ENCODE measurements around the gene CNN3. TPM values are rescaled to one million over a fixed set of nuclear protein-coding genes. Genes with fewer than 3 reads are reported as not detected.
A peak's percentile ranks its signal among the peaks of the same experiment; 100 is the strongest.
"Not testable (repeated sequence)": the region's sequence is repeated elsewhere in the genome, so short reads cannot be mapped to it uniquely, and the experiment has no call there.

The CNN3 gene
- total RNA-seq, 4 donors from 2014 or later = 11.9 to 21.8 (median 16.1) TPM

- H3K27ac ChIP-seq = peak overlapping the region in 1 of 4 donors; percentile 12
- in situ Hi-C loops (cut with MboI; ENCODE audit: low sequenced_read_pairs in 4 of 4) = no loop called here
- H3K4me1 ChIP-seq = no peaks in the 10 kb centered on the region
- H3K27me3 ChIP-seq = no peaks in the 10 kb centered on the region
- no peak for TF ChIP-seq POLR2A (IDR thresholded peaks at IDR 0.05)
- no peak for TF ChIP-seq CTCF (IDR thresholded peaks at IDR 0.05 in 4 of 5, conservative IDR thresholded peaks at IDR 0.05 in 1 of 5)
- H3K36me3 ChIP-seq = no peaks in the 10 kb centered on the region
- DNase-seq (no peak), ATAC-seq (no peak)
- intact Hi-C loops (cut with DNase I; ENCODE audit: low total_unique reads) = no loop called here
- no peak overlapping the region for H3K4me3 ChIP-seq
- H3K9me3 ChIP-seq = no peaks in the 10 kb centered on the region
Observed at GRCh38 chr1:94947437-94947836, 20.5 kb upstream of the CNN3 start.

GRCh38 chr1:94946886-94947285 lies 20.0 kb upstream of the CNN3 start:
- no peaks in the 10 kb centered on the region for H3K36me3 ChIP-seq
- DNase-seq = no peak

GRCh38 chr1:94942171-94943128 lies 15.5 kb upstream of the CNN3 start:
- no peak for ATAC-seq

More at GRCh38 chr1:94946886-94947285, 20.0 kb upstream of the CNN3 start:
- no peak for ATAC-seq
- Histone ChIP-seq H3K4me1 (no peaks in the 10 kb centered on the region), H3K9me3 (no peaks in the 10 kb centered on the region), H3K4me3 (no peak overlapping the region), H3K27ac (peak overlapping the region in 1 of 4 donors; percentile 12), H3K27me3 (no peaks in the 10 kb centered on the region)
- no peak for TF ChIP-seq CTCF (IDR thresholded peaks at IDR 0.05 in 4 of 5, conservative IDR thresholded peaks at IDR 0.05 in 1 of 5)
- TF ChIP-seq POLR2A (IDR thresholded peaks at IDR 0.05) = no peak
- intact Hi-C loops (cut with DNase I; ENCODE audit: low total_unique reads) = no loop called here
- in situ Hi-C loops (cut with MboI; ENCODE audit: low sequenced_read_pairs in 4 of 4) = no loop called here

GRCh38 chr1:94941480-94941879 lies 14.6 kb upstream of the CNN3 start:
- in situ Hi-C loops (cut with MboI; ENCODE audit: low sequenced_read_pairs in 4 of 4); H3K9me3 ChIP-seq; H3K4me1 ChIP-seq; intact Hi-C loops (cut with DNase I; ENCODE audit: low total_unique reads); H3K27ac ChIP-seq; H3K27me3 ChIP-seq; H3K36me3 ChIP-seq; H3K4me3 ChIP-seq; ATAC-seq; DNase-seq: not testable (repeated sequence)

More at GRCh38 chr1:94942171-94943128, 15.5 kb upstream of the CNN3 start:
- no peak for DNase-seq
- no peak for TF ChIP-seq CTCF (IDR thresholded peaks at IDR 0.05 in 4 of 5, conservative IDR thresholded peaks at IDR 0.05 in 1 of 5)
- no peak for TF ChIP-seq POLR2A (IDR thresholded peaks at IDR 0.05)
- Histone ChIP-seq H3K4me3 (no peak overlapping the region), H3K27me3 (no peaks in the 10 kb centered on the region), H3K36me3 (no peaks in the 10 kb centered on the region), H3K27ac (no peak overlapping the region), H3K4me1 (no peaks in the 10 kb centered on the region), H3K9me3 (no peaks in the 10 kb centered on the region)
- in situ Hi-C loops (cut with MboI; ENCODE audit: low sequenced_read_pairs in 4 of 4) = no loop called here
- intact Hi-C loops (cut with DNase I; ENCODE audit: low total_unique reads) = no loop called here

GRCh38 chr1:94940738-94941137 lies 13.8 kb upstream of the CNN3 start:
- in situ Hi-C loops (cut with MboI; ENCODE audit: low sequenced_read_pairs in 4 of 4) = no loop called here
- no peaks in the 10 kb centered on the region for H3K27me3 ChIP-seq

More at GRCh38 chr1:94940738-94941137, 13.8 kb upstream of the CNN3 start:
- intact Hi-C loops (cut with DNase I; ENCODE audit: low total_unique reads) = no loop called here
- Histone ChIP-seq H3K36me3 (no peaks in the 10 kb centered on the region), H3K4me3 (no peak overlapping the region), H3K27ac (no peak overlapping the region), H3K4me1 (no peaks in the 10 kb centered on the region), H3K9me3 (no peaks in the 10 kb centered on the region)
- no peak for TF ChIP-seq POLR2A (IDR thresholded peaks at IDR 0.05)
- no peak for TF ChIP-seq CTCF (IDR thresholded peaks at IDR 0.05 in 4 of 5, conservative IDR thresholded peaks at IDR 0.05 in 1 of 5)
- ATAC-seq = no peak
- DNase-seq = no peak
